Measurements from ENCODE around the gene RNF125. TPM values are rescaled to one million over a fixed set of nuclear protein-coding genes. Genes with fewer than 3 reads are reported as not detected.

The RNF125 gene
- total RNA-seq, 1 donor from 2014 or later, result 4.3 TPM

DNA sequence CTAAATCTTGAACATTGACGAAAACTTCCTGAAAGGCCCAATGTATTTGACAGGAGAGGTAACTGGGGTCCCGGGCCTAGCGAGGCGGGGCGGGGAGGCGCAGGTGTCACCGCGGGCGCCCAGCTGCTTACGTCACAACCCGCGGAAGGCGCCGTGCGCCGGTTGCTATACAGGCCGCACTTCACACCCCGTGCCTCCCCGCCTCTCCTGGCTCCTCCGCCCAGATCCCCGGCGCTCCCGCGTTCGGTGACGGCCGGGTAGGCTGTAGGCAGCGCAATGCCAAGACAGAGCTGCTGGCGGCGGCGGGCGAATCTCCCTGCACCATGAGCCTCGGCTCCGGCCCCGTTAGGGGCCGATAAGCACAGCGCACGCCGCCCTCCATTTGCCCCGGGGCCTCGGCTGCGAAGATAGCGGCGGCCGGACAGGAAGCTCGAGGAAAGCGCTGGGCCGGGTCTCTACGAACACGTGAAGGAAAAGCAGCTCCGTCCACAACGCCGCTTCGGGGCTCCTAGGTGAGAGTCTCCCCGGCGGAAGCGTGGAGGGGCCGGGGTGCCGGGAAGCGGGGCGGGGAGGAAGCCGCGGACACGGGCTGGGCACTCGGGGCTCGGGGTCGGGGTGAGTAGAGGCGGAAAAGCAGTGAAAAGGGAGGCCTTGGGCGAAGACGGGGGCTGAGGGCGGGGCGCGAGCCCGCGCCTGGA lies 73.2 kb downstream of the RNF125 start, which contains the start of gene RNF138:
Gene RNF138 (plus strand): TSS at position 151 of the 698 bp plus-strand sequence. CDS start 903 bp downstream, outside the sequence.
- DNase-seq, result peak; percentile 91

DNA sequence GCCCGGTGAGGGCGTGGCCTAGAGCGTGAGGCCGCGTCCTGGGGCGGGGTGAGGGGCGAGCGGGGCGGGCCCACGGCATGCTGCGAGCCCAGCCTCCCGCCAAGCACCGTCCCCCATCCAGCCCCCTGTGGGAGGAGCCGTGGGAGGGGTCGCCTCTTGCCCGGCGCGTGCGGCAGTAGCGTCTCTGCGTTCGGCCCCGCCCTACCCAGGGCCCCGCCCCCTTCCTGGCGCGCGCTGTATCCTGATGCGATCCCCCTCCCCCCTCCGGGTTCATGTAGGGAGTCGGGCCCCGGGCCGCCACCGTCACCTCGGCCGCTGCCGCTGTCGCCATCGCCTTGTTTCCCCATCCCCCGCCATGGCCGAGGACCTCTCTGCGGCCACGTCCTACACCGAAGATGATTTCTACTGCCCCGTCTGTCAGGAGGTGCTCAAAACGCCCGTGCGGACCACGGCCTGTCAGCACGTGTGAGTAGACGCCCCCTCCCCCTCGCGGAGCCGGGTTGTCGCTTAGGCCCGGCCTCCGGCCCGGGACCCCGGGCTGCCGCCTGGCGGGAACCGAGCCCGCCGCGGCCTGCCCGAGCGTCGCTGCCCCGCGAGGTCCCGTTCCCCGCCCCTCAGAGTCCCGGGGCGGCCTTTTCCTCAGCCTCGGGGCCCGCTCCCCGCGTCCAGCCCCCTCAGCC lies 73.9 kb downstream of the RNF125 start:
- peak; percentile 98 for DNase-seq

DNA sequence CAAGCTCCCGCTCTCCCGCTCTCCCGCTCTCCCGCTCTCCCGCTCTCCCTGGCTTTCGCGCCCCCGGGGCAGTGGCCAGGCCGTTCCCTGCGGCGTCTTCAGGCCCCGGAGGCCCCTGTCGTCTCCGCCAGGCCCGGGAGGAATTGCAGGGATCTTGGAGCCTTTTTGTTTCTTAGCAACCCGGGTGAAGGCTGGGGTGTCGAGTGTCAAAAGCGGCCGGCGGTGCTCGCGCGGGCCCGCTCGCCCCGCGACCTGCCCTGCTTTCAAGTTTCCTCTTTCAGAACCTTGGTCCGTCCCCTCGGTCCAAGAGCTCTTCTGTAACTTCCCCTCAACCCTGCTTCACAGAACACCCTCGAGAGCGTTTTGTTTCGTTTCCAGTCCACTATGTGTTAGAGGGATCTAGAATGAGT lies 74.5 kb downstream of the RNF125 start:
- peak; percentile 60 for DNase-seq

DNA sequence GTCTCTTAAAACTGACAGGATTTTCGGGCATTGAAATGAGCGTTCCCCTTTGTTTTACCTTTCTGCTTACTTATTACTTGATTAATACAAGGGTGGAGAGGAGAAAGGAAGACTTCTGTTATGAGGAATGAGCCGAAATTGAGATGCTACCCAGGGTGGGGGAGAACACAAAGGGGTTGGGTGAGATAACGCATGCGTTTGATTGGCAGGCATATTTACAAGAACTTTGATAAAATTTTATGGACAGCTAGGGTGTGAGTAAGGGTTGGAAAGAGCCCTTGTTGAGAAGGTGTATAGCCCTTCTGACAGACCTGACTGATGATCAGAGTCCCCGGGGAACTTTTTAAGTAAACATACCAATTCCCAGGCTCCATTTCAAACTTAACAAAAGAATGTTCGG lies 74.9 kb downstream of the RNF125 start:
- peak; percentile 42 for DNase-seq

DNA sequence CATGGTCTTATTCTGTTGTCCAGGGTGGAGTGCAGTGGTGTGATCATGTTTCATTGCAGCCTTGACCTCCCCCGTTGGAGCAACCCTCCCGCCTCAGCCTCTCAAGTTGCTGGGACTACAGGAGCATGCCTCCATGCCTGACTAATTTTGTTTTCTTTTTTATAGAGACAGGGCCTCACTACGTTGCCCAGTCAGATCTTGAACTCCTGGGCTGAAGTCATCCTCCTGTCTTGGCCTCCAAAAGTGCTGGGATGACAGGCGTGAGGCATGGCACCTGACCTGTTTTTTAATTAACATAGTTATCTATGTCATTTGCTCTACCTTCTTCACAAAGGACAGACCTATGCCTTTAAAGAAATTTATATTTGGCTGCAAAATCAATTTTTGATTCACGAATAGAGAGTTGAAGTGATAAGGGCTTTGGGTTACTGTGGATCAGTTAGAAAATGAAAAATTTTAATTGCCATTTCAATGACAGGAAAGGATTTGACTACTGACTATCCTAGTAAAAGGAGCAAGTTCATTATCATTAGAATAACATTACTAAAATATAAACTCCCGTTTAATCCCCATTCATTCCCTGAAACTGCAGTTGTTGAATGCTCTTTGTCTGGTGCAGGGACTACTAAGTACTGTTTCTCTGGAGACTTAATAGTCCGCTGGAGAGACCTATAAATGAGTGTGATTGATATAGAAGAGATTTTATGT lies 76.7 kb downstream of the RNF125 start:
- DNase-seq, result no peak

DNA sequence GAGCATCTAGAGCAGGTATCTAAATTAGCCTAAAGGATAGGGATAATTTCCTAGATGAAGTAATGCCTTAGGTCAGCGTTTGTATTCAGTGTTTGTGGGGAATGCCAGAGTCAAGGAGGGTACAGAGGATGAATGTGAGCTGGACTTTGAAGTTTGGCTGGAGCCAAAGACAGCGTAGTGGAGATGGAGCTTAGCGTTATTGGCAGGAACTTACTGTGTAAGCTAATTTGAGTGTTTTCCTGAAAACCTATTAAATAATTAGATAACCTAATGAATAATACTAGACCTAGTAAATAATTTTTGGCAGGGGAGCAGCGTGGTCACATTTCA lies 77.2 kb downstream of the RNF125 start:
- DNase-seq, result no peak

DNA sequence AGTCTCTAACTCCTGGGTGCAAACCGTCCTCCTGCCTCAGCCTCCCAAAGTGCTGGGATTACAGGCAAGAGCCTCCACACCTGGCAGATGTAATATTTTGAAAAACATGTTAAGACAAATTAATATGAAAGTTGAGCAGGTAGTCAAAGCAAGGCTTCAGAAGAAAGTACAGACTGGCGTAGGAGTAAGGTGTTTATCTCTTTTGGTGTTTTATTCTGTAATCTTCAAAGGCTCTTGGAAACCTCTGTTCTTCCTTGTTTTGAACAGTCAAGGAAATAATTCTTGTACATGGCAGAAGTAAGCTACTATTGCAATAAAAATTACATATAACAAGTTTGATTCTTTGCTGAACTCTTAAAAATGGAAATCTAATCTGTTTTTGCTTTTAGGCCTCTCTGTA lies 78.3 kb downstream of the RNF125 start:
- DNase-seq, result no peak

DNA sequence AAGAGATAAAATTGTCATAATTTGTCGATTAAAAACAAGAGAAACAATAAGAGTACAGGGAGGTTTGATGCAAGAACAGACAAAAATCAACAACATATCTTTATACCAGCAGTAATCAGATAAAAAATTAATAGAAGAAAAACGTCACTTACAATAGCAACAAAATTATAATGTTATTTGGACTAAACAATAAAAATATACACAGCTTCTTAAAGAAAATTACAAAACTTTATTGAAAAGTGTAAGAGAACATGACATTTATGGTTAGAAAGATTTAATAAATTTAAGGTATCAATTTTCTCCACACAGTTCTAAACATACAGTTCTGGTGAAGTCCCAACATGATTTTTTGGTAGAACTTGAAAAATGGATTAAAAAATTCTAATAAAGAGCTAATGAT lies 85.9 kb downstream of the RNF125 start:
- no peak for DNase-seq

DNA sequence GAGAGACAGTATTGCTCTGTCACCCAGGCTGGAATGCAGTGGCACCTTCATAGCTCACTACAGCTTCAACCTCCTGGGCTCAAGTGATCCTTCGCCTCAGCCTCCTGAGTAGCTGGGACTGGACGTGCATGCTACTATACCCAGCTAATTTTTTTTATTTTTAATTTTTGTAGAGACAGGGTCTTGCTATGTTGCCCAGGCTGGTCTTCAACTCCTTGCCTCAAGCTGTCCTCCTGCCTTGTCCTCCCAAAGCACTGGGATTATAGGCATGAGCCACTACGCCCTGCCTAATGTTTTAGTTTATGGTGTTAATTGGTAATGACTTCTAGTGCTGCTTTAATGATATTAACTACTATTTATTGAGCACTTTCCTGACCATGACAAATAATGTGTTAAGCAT lies 91.4 kb downstream of the RNF125 start:
- no peak for DNase-seq

DNA sequence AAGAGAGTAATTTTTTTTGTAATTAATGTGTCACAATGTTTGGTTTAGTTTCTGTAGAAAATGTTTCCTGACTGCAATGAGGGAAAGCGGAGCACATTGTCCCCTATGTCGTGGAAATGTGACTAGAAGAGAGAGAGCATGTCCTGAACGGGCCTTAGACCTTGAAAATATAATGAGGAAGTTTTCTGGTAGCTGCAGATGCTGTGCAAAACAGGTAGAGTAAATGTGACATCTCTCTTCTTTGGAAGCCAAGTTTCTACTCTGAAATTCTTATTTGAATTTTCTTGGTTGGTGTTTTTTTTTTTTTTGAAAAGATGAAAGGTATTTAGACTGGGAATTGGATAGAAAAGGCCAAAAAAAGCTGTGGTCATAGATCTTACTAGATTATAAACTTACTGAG lies 93.1 kb downstream of the RNF125 start:
- DNase-seq, result no peak

DNA sequence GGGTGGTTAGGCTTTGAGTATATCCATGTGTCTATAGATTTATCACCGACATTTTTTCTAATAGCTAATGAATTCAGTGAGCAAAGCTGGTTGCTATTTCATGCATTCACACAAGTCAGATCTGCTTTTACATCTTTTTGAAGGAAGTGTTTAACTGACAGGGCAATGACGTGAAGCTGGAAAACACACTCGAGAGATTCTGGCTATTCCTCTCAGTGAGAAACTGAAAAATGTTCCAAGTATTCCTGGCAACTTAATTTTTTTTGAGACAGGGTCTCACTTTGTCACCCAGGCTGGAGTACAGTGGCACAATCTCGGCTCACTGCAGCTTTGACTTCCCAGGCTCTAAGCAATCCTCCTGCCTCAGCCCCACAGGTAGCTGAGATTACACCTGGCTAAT lies 94.2 kb downstream of the RNF125 start:
- no peak for DNase-seq

DNA sequence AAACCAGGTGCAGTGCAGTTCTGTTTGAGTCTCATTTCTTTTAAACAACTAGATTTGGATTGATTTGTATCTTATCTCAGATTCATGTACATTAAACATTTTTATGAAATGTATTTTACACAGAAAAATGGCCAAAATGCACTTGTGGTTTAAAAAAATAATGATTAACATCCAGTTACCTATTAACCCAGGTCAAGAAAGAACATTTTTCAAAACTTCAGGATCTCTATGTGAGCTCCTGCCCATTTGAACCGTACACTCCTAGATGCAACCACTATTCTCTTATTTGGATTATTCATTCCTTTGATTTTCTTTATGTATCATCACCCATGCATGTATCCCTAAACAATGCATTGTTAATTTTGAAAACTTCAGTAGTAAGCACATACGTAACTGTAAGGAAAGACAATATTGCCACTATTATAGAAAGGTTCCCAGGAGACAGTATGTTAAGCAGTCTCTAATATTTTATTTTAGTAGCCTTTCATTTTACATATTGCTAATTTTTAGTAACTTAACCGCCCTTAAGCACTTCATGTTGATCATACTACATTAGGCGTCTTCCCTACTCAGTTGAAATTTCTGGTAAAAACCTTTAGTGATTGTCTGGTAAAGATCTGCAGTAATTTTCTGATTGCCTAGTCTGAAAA lies 95.8 kb downstream of the RNF125 start:
- DNase-seq, result no peak

DNA sequence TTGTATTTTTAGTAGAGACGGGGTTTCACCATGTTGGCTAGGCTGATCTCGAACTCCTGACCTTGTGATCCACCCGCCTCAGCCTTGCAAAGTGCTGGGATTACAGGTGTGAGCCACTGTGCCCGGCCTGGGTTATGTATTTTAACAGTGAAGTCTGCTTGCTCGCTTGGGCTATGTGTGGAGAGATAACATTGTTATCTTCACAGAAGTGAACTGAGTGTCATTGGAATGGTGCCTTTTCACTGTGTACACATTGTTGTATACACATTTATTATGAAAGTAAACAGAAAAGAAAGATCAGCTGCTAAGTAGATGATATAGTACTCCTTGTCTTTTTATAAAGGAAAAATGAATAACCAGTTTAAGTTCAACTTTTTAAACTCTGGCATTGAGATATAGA lies 103.4 kb downstream of the RNF125 start:
- DNase-seq, result no peak

Other genes with a start within 250 kb of the RNF125 start
- gene TRAPPC8, start 75.7 kb upstream of the RNF125 start, total RNA-seq, result 62.8 and 79.9 TPM in 2 replicates
- 26.7 and 36.7 TPM in 2 replicates for gene RNF138, start 73.0 kb downstream of the RNF125 start, total RNA-seq
- not detected in 2 replicates for gene MEP1B, start 171.2 kb downstream of the RNF125 start, total RNA-seq